Transverse colon (tissue), 4 donors: Measurements from ENCODE around the gene LTB.

Source experiments
- CTCF ChIP-seq, 5 experiments: fragments of 200-600 bp in 3 of 5; fragments of 450-650 bp in 2 of 5; sonication (generic) in 3 of 5; IDR thresholded peaks; 1 replicate in 2 of 5; 2 replicates in 3 of 5; pipeline ENCODE4 v1.5.1; 2016 to 2017; ENCODE audit warnings: antibody characterized with exemption in 5 of 5, inconsistent platforms in 3 of 5, mild to moderate bottlenecking in 2 of 5, moderate library complexity in 1 of 5
- EP300 ChIP-seq: sonication (generic); formaldehyde crosslinking; IDR thresholded peaks from one replicate; pipeline ENCODE4 v1.6.1; 2017; ENCODE audit warnings: antibody characterized with exemption, low read depth
- POLR2A ChIP-seq: fragments of 450-650 bp; IDR thresholded peaks from one replicate; pipeline ENCODE4 v1.6.1; 2016; ENCODE audit warnings: antibody characterized with exemption, mild to moderate bottlenecking, moderate library complexity
- POLR2AphosphoS5 ChIP-seq, 3 donors: sonication (generic); formaldehyde crosslinking; IDR thresholded peaks; one replicate each; pipeline ENCODE4 v1.6.1; 2016; ENCODE audit warnings: antibody characterized with exemption in 3 of 3

- TF ChIP-seq CTCF (IDR thresholded peaks at IDR 0.05) (no peak), EP300 (no peak), POLR2A (no peak), POLR2AphosphoS5 (IDR thresholded peaks at IDR 0.05) (no peak)
Measured at GRCh38 chr6:31533455-31533841, 48.8 kb downstream of the LTB start.
